ENCODE measurements around the gene GNAL.

Gene GNAL

DNA sequence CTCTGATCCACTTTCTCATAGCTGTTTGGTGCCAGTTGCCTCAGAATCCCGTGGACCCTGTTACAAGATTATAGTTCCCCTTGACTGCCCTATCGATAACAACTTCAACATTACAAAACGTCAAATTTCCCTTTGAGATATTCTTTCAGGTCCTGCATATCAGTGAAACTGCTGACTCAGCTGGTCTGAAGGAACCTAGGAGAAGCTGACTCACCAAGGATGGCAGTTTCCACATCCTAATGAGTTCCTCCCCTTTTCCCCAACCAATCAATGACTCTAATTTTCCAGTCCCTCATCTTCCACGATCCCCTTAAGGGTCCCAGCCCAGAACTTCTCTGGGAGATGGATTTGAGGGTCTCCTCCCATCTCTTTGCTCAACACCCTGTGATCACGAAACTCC is 27.6 kb upstream of the GNAL start:
- in situ Hi-C loops (cut with HindIII; ENCODE audit: low pct_unique_long_range_greater_than_20kb, low sequenced_read_pairs), result no loop called here
- TF ChIP-seq JUND (IDR thresholded peaks at IDR 0.05; ENCODE audit: low read depth), result no peak
- no peak for DNase-seq (ENCODE audit: low read depth in 1 of 2, low spot score in 1 of 2)

DNA sequence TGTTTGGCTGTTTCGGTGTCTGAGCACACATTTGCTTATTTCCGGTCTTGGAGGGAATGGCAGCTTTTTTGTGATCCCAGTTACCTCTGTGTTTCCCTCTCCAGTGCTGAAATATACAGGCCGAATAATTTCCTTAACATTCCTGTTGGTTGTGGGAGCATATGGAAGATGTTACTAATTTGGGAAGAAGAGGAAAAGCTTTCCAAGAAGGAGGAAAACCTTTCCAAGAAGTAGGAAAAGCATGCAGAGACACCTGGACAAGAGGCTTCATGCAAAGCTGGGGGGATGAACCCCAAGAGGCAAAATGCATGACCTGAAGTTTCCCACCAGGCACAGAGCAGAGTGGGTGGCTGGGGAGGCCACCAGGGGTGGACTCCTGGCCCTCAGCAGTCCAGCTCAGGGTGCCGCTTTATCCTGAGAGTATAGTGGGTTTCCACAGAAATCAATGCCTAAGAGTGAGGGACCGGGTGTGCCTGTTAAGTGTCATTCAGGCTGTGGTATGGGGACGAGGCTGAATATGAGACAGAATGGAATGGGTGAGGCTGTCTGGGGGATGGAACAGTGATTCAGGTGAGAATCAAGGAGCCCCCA is 25.5 kb upstream of the GNAL start:
- DNase-seq (ENCODE audit: low read depth in 1 of 2, low spot score in 1 of 2), result no peak
- TF ChIP-seq JUND (IDR thresholded peaks at IDR 0.05; ENCODE audit: low read depth), result no peak
- in situ Hi-C loops (cut with HindIII; ENCODE audit: low pct_unique_long_range_greater_than_20kb, low sequenced_read_pairs), result no loop called here

DNA sequence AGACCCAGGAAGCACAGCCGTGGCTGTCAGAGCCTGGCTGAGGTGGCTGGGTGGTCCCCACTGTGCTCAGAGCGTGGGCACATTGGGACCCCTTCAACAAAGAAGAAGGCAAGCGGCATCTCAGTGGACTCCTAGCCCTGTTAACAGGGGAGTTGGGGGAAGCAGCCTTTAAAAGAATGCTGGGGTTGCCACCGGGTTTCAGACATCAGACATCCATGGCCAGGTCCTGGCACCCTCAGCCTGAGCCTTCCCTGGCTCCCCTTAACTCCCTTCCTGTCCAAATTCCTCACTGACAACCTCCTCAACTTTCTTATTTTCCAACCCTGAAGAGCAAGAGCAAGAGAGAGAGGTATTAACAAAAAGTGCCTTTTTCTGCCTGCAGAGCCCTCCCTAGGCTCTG is 24.8 kb upstream of the GNAL start:
- no peak for TF ChIP-seq JUND (IDR thresholded peaks at IDR 0.05; ENCODE audit: low read depth)
- in situ Hi-C loops (cut with HindIII; ENCODE audit: low pct_unique_long_range_greater_than_20kb, low sequenced_read_pairs), result no loop called here
- DNase-seq (ENCODE audit: low read depth in 1 of 2, low spot score in 1 of 2), result no peak

GRCh38 chr18:11665146-11665545 is 23.9 kb upstream of the GNAL start:
- in situ Hi-C loops (cut with HindIII; ENCODE audit: low pct_unique_long_range_greater_than_20kb, low sequenced_read_pairs), result no loop called here
- no peak for TF ChIP-seq JUND (IDR thresholded peaks at IDR 0.05; ENCODE audit: low read depth)

DNA sequence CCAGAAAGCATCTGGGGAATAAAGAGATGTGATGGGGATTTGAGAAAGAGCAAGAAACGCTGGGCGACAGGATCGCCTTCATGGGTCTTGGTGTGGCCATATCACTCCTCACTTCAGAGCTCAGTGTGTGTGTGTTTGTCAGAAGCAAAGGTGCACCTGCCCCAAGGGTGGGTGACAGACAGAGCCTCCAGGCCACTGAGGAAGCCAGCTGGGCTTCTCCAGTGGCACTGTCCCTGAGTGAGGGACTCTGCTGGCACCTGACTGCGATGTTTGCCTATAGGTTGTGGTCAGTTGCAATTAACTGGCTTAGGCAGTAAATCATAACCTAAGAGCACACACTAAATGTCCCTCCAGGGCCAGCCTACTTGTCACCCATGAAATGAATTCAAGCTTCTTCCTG is 23.5 kb upstream of the GNAL start:
- TF ChIP-seq JUND (IDR thresholded peaks at IDR 0.05; ENCODE audit: low read depth), result no peak
- in situ Hi-C loops (cut with HindIII; ENCODE audit: low pct_unique_long_range_greater_than_20kb, low sequenced_read_pairs), result no loop called here

More at GRCh38 chr18:11665146-11665545, 23.9 kb upstream of the GNAL start:
- no peak for DNase-seq (ENCODE audit: low read depth in 1 of 2, low spot score in 1 of 2)

GRCh38 chr18:11666176-11666575 is 22.9 kb upstream of the GNAL start:
- no peak for DNase-seq (ENCODE audit: low read depth in 1 of 2, low spot score in 1 of 2)
- in situ Hi-C loops (cut with HindIII; ENCODE audit: low pct_unique_long_range_greater_than_20kb, low sequenced_read_pairs), result no loop called here
- TF ChIP-seq JUND (IDR thresholded peaks at IDR 0.05; ENCODE audit: low read depth), result no peak

More for the DNA sequence above, 23.5 kb upstream of the GNAL start:
- peak in 1 of 2 experiments; percentile 12 for DNase-seq (ENCODE audit: low read depth in 1 of 2, low spot score in 1 of 2)

DNA sequence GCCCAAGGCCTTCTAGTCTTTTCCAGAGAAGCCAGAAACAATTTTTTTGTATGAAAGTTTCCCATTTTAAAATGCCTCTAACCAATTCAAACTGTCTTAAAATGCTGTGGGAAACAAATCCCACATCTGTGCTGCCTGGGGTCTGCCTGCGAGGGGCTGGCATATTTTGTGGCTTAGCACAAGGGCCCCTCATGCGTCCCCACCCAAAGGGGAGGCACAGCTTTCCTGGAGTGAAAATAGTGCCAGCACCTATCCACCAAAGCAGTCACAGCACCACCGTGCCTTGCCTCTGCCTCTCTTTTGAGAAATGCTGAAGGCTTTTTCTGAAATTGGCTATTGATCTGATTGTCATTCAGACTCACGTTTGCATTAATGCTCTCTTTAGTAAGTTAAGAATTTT is 22.2 kb upstream of the GNAL start:
- no peak for DNase-seq (ENCODE audit: low read depth in 1 of 2, low spot score in 1 of 2)
- no peak for TF ChIP-seq JUND (IDR thresholded peaks at IDR 0.05; ENCODE audit: low read depth)
- in situ Hi-C loops (cut with HindIII; ENCODE audit: low pct_unique_long_range_greater_than_20kb, low sequenced_read_pairs), result no loop called here

DNA sequence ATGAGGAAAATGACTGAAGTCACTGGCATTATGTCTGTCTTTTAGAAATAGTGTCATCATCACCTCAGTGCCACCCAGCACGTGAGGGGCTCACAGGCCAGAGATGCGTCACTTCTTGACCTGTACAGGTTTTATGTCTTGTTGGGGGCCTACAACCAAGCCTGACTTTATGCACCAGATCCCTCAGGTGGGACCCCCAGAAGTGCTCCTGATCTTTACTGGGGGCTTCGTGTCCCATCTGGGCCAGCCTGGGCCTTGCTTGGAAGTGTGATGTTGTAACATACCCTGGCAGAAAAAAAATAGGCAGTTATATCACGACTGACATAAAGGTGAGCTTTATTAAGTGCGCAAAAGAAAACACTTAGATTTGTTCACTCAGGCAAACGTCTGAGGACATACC is 21.5 kb upstream of the GNAL start:
- no peak for DNase-seq (ENCODE audit: low read depth in 1 of 2, low spot score in 1 of 2)
- no peak for TF ChIP-seq JUND (IDR thresholded peaks at IDR 0.05; ENCODE audit: low read depth)
- in situ Hi-C loops (cut with HindIII; ENCODE audit: low pct_unique_long_range_greater_than_20kb, low sequenced_read_pairs), result no loop called here

GRCh38 chr18:11668441-11669169 is 20.5 kb upstream of the GNAL start:
- no peak for TF ChIP-seq JUND (IDR thresholded peaks at IDR 0.05; ENCODE audit: low read depth)
- in situ Hi-C loops (cut with HindIII; ENCODE audit: low pct_unique_long_range_greater_than_20kb, low sequenced_read_pairs), result no loop called here
- no peak for DNase-seq (ENCODE audit: low read depth in 1 of 2, low spot score in 1 of 2)

GRCh38 chr18:11669271-11669947 is 19.7 kb upstream of the GNAL start:
- peak in 1 of 2 experiments; percentile 13 for DNase-seq (ENCODE audit: low read depth in 1 of 2, low spot score in 1 of 2)
- TF ChIP-seq JUND (IDR thresholded peaks at IDR 0.05; ENCODE audit: low read depth), result no peak
- in situ Hi-C loops (cut with HindIII; ENCODE audit: low pct_unique_long_range_greater_than_20kb, low sequenced_read_pairs), result no loop called here

- no peak for DNase-seq (ENCODE audit: low read depth in 1 of 2, low spot score in 1 of 2)
- in situ Hi-C loops (cut with HindIII; ENCODE audit: low pct_unique_long_range_greater_than_20kb, low sequenced_read_pairs), result no loop called here
- TF ChIP-seq JUND (IDR thresholded peaks at IDR 0.05; ENCODE audit: low read depth), result no peak
Observed at GRCh38 chr18:11669948-11670275, 19.2 kb upstream of the GNAL start.

DNA sequence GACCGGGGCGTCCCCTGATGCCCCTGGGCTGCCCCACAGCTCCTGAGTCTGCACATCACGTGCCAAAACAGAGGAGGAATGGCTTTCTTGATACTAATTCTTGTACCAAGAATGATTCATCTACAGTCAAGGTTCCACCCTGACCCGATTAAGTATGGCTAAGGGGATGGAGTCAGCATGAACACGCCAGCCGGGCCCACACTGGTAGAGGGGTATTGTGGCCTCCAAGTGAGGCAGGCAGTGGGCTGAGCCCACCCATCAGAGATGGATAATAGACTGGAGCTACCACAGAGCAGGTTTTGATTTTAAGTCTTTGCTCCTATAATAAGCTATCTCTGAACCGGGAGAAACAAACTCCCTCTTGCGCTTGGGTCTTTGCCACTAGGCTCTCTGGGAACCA is 17.9 kb upstream of the GNAL start:
- no peak for TF ChIP-seq JUND (IDR thresholded peaks at IDR 0.05; ENCODE audit: low read depth)
- DNase-seq (ENCODE audit: low read depth in 1 of 2, low spot score in 1 of 2), result no peak
- in situ Hi-C loops (cut with HindIII; ENCODE audit: low pct_unique_long_range_greater_than_20kb, low sequenced_read_pairs), result no loop called here

DNA sequence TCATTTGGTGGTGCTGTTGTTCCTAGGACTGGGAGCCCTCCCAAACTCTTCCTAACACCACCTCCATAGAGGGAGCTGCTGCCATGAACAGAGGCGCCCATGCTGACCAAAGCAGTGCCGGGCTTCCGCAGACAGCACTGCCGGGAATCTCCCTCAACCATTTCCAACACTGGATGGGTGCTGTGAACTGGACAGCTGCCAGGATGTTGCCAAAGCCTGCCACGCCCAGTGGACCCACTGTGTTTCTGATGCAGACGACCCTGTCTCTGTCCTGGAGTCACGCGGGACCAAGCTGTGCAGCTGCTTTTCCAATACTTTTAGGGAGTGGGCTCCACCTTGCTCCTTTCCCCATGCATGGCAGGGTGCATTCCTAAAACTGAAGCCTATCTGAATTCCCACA is 16.9 kb upstream of the GNAL start:
- DNase-seq (ENCODE audit: low read depth in 1 of 2, low spot score in 1 of 2), result no peak
- TF ChIP-seq JUND (IDR thresholded peaks at IDR 0.05; ENCODE audit: low read depth), result no peak
- in situ Hi-C loops (cut with HindIII; ENCODE audit: low pct_unique_long_range_greater_than_20kb, low sequenced_read_pairs), result no loop called here

Measured in T47D (cell line).